ENCODE measurements around the gene BABAM2.

The BABAM2 gene

GRCh38 chr2:28318023-28318422 is 427.5 kb downstream of the BABAM2 start:
- TF ChIP-seq MYC (IDR thresholded peaks at IDR 0.05; ENCODE audit: low read depth, low read length) (no peak), MAX (IDR thresholded peaks at IDR 0.05; ENCODE audit: low read depth, low read length) (no peak), POLR2A (IDR thresholded peaks at IDR 0.05; ENCODE audit: extremely low read depth, insufficient read length) (no peak)
- TF ChIP-seq, protein P1, sequence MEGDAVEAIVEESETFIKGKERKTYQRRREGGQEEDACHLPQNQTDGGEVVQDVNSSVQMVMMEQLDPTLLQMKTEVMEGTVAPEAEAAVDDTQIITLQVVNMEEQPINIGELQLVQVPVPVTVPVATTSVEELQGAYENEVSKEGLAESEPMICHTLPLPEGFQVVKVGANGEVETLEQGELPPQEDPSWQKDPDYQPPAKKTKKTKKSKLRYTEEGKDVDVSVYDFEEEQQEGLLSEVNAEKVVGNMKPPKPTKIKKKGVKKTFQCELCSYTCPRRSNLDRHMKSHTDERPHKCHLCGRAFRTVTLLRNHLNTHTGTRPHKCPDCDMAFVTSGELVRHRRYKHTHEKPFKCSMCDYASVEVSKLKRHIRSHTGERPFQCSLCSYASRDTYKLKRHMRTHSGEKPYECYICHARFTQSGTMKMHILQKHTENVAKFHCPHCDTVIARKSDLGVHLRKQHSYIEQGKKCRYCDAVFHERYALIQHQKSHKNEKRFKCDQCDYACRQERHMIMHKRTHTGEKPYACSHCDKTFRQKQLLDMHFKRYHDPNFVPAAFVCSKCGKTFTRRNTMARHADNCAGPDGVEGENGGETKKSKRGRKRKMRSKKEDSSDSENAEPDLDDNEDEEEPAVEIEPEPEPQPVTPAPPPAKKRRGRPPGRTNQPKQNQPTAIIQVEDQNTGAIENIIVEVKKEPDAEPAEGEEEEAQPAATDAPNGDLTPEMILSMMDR (IDR thresholded peaks at IDR 0.05; ENCODE audit: low read depth, low read length): no peak
- DNase-seq (ENCODE audit: low read depth): no peak

GRCh38 chr2:28318462-28319117 is 428.1 kb downstream of the BABAM2 start:
- no peak overlapping the region for H3K4me3 ChIP-seq (ENCODE audit: low read depth, low read length)
- no peak for TF ChIP-seq MAX (IDR thresholded peaks at IDR 0.05; ENCODE audit: low read depth, low read length)
- no peak for TF ChIP-seq MYC (IDR thresholded peaks at IDR 0.05; ENCODE audit: low read depth, low read length)
- TF ChIP-seq, protein P1 (IDR thresholded peaks at IDR 0.05; ENCODE audit: low read depth, low read length): no peak
- TF ChIP-seq POLR2A (IDR thresholded peaks at IDR 0.05; ENCODE audit: extremely low read depth, insufficient read length): no peak
- no peak for DNase-seq (ENCODE audit: low read depth)

More at GRCh38 chr2:28318023-28318422, 427.5 kb downstream of the BABAM2 start:
- H3K4me3 ChIP-seq (ENCODE audit: low read depth, low read length): no peak overlapping the region

- no peak overlapping the region for H3K4me3 ChIP-seq (ENCODE audit: low read depth, low read length)
- TF ChIP-seq MAX (IDR thresholded peaks at IDR 0.05; ENCODE audit: low read depth, low read length) (no peak), POLR2A (IDR thresholded peaks at IDR 0.05; ENCODE audit: extremely low read depth, insufficient read length) (no peak), MYC (IDR thresholded peaks at IDR 0.05; ENCODE audit: low read depth, low read length) (no peak)
- TF ChIP-seq, protein P1 (IDR thresholded peaks at IDR 0.05; ENCODE audit: low read depth, low read length): no peak
- DNase-seq (ENCODE audit: low read depth): no peak
Measured at GRCh38 chr2:28319118-28320008, 428.8 kb downstream of the BABAM2 start.

DNA sequence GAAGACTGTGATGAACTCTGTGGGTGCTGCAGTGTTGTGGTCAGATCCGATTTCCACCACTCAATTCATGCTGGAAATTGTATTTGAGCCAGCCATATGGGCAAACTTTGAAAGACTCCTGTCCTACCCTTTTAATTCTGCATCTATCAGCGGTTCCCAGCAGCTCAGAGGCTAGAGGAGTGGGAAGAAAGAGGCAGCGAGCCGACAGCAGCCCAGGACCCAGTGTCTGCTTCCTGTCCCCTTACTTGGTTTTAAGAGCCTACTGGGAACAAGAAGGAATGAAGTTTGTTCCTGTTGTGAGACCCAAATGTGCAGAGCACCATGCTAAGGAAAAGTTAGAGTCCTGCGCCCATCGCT is 429.5 kb downstream of the BABAM2 start:
- no peak for DNase-seq (ENCODE audit: low read depth)
- TF ChIP-seq MAX (IDR thresholded peaks at IDR 0.05; ENCODE audit: low read depth, low read length) (no peak), MYC (IDR thresholded peaks at IDR 0.05; ENCODE audit: low read depth, low read length) (no peak)
- H3K4me3 ChIP-seq (ENCODE audit: low read depth, low read length): no peak overlapping the region

GRCh38 chr2:28320371-28320770 is 429.8 kb downstream of the BABAM2 start:
- TF ChIP-seq, protein P1 (IDR thresholded peaks at IDR 0.05; ENCODE audit: low read depth, low read length): no peak
- no peak for TF ChIP-seq POLR2A (IDR thresholded peaks at IDR 0.05; ENCODE audit: extremely low read depth, insufficient read length)
- TF ChIP-seq MAX (IDR thresholded peaks at IDR 0.05; ENCODE audit: low read depth, low read length): no peak
- no peak for TF ChIP-seq MYC (IDR thresholded peaks at IDR 0.05; ENCODE audit: low read depth, low read length)
- no peak overlapping the region for H3K4me3 ChIP-seq (ENCODE audit: low read depth, low read length)
- no peak for DNase-seq (ENCODE audit: low read depth)

GRCh38 chr2:28321426-28321825 is 430.9 kb downstream of the BABAM2 start:
- no peak for DNase-seq (ENCODE audit: low read depth)
- TF ChIP-seq MAX (IDR thresholded peaks at IDR 0.05; ENCODE audit: low read depth, low read length) (no peak), POLR2A (IDR thresholded peaks at IDR 0.05; ENCODE audit: extremely low read depth, insufficient read length) (no peak), MYC (IDR thresholded peaks at IDR 0.05; ENCODE audit: low read depth, low read length) (no peak)
- TF ChIP-seq, protein P1 (IDR thresholded peaks at IDR 0.05; ENCODE audit: low read depth, low read length): no peak
- H3K4me3 ChIP-seq (ENCODE audit: low read depth, low read length): no peak overlapping the region
